ENCODE results near the gene ADD1.

ADD1 gene

DNA sequence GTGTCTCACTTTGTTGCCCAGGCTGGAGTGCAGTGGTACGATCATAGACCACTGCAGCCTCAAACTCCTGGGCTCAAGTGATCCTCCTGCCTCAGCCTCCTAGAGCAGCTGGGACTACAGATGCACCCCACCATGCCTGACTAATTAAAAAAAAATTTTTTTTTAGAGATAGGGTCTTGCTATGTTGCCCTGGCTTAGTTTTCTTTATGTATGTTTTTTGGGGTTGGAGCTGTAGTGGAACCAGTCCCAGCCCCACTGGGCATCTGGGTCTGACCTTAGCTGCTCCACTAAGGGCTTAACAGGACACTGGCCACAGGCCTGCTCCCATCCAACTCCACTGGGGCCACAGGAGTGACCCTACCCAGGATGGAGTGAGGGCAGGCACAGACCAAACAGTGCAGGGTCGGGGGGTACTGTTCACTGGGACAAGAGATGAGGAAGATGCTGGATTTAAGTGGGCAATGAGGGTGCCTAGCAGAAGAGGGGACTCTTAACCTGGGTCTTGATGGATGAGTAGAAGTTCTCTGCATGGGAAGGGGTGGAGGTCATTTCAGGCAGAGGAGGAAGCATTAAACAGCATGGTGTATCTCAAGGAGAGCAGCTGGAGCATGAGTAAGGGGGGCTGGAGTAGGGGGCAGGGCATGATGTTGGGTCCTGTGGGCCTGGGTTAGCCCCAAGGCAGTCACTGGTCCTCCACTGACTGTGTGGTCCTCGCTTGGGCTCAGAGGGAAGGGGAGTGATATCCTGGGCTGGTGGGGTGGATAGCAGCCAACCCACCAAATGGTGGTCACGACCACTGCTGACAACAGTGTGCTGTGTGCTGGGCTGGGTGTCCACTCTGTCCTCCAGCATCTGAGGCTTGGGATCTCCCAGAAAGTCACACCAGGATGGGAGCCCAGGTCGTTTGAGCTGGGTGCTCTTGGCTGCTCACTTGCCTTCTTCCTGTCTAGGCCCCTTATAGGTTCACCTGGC lies 24.1 kb upstream of the ADD1 start:
- no peak overlapping the region for H3K4me3 ChIP-seq (ENCODE audit: low read depth, low read length)
- DNase-seq (ENCODE audit: low read depth), result no peak

GRCh38 chr4:2820216-2820982 lies 23.2 kb upstream of the ADD1 start:
- H3K4me3 ChIP-seq (ENCODE audit: low read depth, low read length), result no peak overlapping the region
- no peak for DNase-seq (ENCODE audit: low read depth)

- no peak overlapping the region for H3K4me3 ChIP-seq (ENCODE audit: low read depth, low read length)
- no peak for DNase-seq (ENCODE audit: low read depth)
These were observed 21.0 kb upstream of the ADD1 start for GRCh38 chr4:2822461-2823300.

DNA sequence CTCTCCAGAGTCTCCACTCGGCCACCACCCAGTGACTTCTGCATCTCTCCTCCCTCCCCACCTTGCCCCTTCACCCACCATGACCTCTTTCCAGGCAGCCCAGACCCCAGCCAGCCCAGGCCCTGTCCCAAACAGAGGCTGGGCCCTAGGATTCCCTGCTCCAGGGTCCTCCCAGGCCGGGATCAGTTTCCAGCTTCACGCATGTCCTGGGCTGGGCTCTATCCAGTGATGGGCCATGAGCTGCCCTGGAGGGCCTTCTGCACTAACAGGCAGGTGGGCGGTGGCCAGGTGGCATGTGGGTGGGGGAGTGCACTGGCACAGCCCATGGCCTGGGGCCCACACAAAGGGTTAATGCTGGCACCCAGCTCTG lies 20.4 kb upstream of the ADD1 start:
- H3K4me3 ChIP-seq (ENCODE audit: low read depth, low read length), result no peak overlapping the region

DNA sequence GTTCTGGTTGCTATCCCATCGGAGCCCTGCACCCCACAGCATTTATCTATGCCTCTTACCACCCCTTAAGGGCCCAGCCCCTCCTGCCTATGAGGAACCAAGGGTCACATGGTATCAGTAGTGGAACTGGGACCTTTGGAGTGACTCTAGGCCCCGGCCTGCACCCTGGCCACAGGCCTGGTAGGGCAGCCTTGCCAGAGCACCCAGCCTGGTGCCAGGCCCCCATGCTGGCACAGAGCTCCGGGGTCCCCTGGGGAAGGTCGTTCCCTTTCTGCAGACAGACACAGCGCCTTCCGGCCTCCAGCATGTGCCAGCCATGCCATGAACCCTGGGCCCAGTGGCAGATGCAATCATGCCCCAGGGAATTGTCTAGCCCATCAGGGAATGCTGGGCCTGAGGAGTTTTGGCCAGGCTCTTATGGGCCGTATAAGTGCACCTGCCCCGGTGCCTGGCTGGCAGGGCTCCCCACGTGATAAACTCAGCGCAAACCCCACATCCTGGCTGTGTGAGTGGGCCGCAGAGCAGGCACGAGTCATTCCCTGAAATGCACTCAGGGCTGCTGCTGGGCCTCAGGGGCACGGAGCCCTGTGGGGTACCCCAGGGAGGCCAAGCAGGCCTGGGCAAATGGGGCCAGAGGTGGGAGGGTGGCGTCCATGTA lies 19.8 kb upstream of the ADD1 start:
- no peak for DNase-seq (ENCODE audit: low read depth)
- no peak overlapping the region for H3K4me3 ChIP-seq (ENCODE audit: low read depth, low read length)

More for the DNA sequence above, 20.4 kb upstream of the ADD1 start:
- no peak for DNase-seq (ENCODE audit: low read depth)

GRCh38 chr4:2824329-2824835 lies 19.3 kb upstream of the ADD1 start:
- no peak overlapping the region for H3K4me3 ChIP-seq (ENCODE audit: low read depth, low read length)

DNA sequence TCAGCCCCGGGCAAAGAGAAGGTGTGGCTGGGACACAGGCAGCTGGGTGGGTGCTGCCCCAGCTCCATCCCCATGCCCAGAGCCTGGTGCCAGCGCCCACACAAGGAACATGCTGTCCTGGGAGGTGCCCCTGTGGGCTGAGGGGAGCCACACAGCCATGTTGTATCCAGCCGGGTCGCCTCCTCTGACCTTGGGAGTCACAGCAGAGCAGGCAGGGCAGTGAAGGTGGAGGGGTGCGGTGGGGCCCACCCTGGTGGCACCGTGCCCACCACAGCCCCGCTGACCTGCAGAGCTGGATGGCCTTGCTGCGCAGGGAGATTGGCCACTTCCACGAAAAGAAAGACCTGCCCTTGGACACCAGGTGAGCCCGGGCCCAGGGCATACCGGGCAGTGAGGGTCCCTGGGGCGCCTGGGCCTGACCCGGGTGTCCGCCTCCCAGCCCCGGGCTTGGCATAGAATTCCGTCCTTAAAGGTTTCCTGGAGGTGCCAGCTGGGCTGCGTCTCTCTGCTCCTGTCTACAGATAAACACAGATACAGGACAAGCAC lies 18.7 kb upstream of the ADD1 start:
- H3K4me3 ChIP-seq (ENCODE audit: low read depth, low read length), result no peak overlapping the region
- DNase-seq (ENCODE audit: low read depth), result no peak

More at GRCh38 chr4:2824329-2824835, 19.3 kb upstream of the ADD1 start:
- DNase-seq (ENCODE audit: low read depth), result no peak

DNA sequence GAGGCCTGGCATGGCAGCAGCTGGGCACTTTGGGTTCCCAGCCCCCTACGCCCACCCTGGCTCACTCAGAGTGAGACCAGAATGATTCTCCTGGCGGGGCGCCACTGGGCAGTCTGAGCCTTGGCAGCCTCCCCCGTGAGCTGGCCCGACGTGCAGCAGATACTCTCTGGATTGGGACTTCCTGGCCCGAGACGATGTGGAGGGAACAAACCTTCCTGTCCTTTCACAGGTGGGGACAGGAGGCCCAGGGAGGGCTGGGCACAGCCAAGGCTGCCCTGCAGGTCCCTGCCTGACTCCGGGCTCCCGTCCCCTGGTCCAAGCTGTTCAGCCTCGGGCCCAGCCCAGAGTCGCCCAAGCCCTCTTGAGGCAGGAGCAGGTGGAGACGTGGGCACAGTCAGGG lies 17.9 kb upstream of the ADD1 start:
- no peak overlapping the region for H3K4me3 ChIP-seq (ENCODE audit: low read depth, low read length)
- no peak for DNase-seq (ENCODE audit: low read depth)

GRCh38 chr4:2827071-2827873 lies 16.4 kb upstream of the ADD1 start:
- no peak for DNase-seq (ENCODE audit: low read depth)

DNA sequence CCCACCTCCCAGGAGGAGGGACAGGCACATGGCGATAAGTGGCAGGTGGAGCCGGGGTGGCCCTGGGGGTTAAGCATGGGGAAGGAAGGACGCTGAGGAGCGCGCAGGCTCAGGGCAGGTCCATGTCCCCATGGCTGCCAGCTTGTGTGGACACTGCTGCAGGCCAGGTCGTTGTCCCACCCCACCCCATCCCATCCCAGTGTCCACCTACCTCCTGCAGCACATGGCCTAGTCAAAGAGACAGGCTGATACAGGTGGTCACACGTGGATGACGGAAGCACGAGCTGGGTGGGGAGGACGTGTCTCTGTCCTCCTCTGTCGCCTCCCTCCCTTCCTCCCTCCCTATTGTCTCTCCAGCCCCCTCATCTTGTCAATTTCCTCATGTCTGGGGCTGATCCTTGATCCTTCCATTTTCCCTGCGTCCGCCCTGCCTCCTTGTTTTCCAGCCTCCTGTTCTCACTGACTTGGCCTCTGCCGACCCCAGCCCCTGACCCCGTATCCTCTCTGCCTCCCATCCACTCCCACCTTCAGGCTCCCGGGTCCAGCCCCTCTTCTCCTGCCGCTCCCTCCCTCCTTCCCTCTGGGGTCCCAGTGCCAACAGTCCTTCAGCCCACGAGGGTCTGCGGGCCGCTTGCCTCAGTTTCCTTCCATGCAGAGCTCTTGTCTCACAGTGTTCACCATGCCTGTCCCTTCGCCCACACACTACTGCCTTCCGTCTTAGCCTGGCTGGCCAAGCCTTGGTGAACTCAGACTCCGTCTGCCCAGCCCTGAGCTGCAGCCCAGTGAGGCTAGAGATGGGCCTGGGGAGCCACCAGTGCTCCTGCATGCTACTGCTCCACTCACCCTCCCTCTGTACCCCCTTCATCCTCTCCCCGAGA lies 15.5 kb upstream of the ADD1 start:
- H3K4me3 ChIP-seq (ENCODE audit: low read depth, low read length), result no peak overlapping the region
- DNase-seq (ENCODE audit: low read depth), result no peak

More at GRCh38 chr4:2827071-2827873, 16.4 kb upstream of the ADD1 start:
- H3K4me3 ChIP-seq (ENCODE audit: low read depth, low read length), result no peak overlapping the region

DNA sequence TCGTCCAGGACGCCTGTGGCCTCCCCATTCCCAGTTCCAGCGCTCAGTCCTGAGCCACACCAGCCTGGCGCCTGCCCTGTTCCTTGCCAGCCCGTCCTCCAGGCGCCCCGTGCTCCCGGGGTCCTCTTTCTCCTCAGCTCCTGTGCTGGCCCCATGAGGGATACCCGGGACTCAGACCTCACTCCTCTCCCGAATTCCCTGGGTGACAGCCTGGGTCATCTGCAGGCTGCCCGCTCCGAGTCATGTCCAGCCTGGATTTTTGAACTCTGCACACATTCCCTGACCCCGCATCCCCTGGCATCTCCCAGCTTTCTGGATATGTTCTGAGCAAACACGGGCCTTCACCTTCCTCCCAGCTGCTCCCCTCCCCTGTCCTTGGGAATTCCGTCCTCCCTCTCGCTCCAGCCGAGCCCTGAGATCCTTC lies 14.9 kb upstream of the ADD1 start:
- H3K4me3 ChIP-seq (ENCODE audit: low read depth, low read length), result no peak overlapping the region
- no peak for DNase-seq (ENCODE audit: low read depth)

- DNase-seq (ENCODE audit: low read depth), result no peak
- H3K4me3 ChIP-seq (ENCODE audit: low read depth, low read length), result no peak overlapping the region
These were observed 14.2 kb upstream of the ADD1 start for GRCh38 chr4:2829321-2829932.

DNA sequence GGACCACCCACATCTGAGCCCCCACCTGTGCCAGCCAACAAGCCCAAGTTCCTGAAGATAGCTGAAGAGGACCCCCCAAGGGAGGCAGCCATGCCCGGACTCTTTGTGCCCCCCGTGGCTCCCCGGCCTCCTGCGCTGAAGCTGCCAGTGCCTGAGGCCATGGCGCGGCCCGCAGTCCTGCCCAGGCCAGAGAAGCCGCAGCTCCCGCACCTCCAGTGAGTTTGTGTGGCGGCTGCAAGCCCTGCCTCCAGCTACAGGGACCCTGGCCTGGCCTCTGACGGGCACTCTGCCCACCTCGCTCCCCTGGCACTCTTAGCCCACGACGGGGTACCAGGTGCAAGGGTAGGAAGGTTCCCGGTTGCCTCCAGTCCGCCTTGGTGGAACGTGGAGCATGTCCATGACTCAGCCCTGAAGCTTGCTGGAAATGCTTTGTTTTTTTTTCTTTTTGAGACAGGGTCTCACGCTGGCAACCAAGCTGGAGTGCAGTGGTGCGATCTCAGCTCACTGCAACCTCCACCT lies 13.7 kb upstream of the ADD1 start:
- H3K4me3 ChIP-seq (ENCODE audit: low read depth, low read length), result no peak overlapping the region
- no peak for DNase-seq (ENCODE audit: low read depth)

GRCh38 chr4:2830632-2831610 lies 12.7 kb upstream of the ADD1 start:
- no peak overlapping the region for H3K4me3 ChIP-seq (ENCODE audit: low read depth, low read length)
- no peak for DNase-seq (ENCODE audit: low read depth)

DNA sequence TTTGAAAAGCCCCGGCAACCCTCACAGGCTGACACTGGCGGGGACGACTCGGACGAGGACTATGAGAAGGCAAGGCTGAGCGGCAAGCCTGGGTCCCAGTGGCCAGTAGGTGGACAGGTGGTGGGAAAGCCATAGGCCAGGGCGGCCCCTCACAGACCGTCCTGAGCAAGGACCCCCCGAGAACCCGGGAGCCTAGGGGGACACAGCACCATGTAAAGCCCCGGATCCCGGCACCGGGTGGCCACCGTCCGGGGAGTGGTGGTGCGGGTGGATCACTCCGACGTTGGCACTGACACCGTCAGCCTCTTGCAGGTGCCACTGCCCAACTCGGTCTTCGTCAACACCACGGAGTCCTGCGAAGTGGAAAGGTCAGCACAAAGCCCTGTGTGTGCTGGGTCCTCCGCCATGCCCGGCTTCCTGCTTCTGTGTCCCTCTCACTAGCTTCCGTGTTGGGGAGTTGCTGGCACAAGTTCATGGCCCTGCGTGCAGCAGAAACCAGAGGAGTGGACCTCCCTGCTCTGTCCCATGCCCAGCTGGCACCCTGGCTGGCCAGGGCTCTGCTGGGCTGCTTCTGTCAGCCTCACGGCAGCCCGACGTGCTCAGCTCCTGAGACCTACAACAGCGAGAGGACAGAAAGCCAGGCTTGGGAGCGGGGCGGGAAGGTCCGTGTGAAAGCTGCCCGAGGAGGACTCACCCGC lies 11.9 kb upstream of the ADD1 start:
- DNase-seq (ENCODE audit: low read depth), result no peak
- H3K4me3 ChIP-seq (ENCODE audit: low read depth, low read length), result no peak overlapping the region
